AG04450 (cell line): Measurements from ENCODE around the gene PIGU. TPM values are rescaled to one million over a fixed set of nuclear protein-coding genes. Genes with fewer than 3 reads are reported as not detected.
A peak's percentile ranks its signal among the peaks of the same experiment; 100 is the strongest.
"Not testable (repeated sequence)": the region's sequence is repeated elsewhere in the genome, so short reads cannot be mapped to it uniquely, and the experiment has no call there.

Experiments
- CTCF ChIA-PET: fragments of 300-600, 350-600 bp; formaldehyde crosslinking; extraction: SDS; loops from one replicate; lab custom pipeline; 2022; ENCODE audit warnings: antibody characterized with exemption, inconsistent platforms; lab: Charles Lee
- POLR2A ChIA-PET: fragments of 350-600 bp; formaldehyde crosslinking; extraction: SDS; loops from one replicate; lab custom pipeline; 2021; ENCODE audit warnings: antibody characterized with exemption, inconsistent platforms; lab: Yijun Ruan, JAX
- DNase-seq: peaks from one replicate; pipeline ENCODE4 v3.0.0-alpha.2; 2011; ENCODE audit warnings: low read depth, low spot score
- H3K27ac ChIP-seq: one replicate; pipeline ENCODE4 v1.5.1; 2012; ENCODE audit warnings: low read depth, low read length, control low read depth
- H3K27me3 ChIP-seq: one replicate; pipeline ENCODE4 v1.6.0; 2012; ENCODE audit warnings: low read length; ENCODE audit not compliant: control insufficient read depth, insufficient read depth
- H3K4me3 ChIP-seq: 2 replicates; pipeline ENCODE4 v1.5.1; 2011; ENCODE audit warnings: mild to moderate bottlenecking, low read depth, low read length, control low read depth
- H3K9me3 ChIP-seq: 2 replicates; pipeline ENCODE4 v1.5.1; 2012; ENCODE audit warnings: low read length; ENCODE audit not compliant: control insufficient read depth, insufficient read depth
- polyA plus RNA-seq: library from polyadenylated mRNA; depleted of rRNA; stranded (reverse); fragments of >200 nt; gene quantifications from 2 replicates; pipeline ENCODE4 v1.2.3, GENCODE V29; 2011
- TF ChIP-seq, protein P1 (sequence below): IDR thresholded peaks from 2 replicates; pipeline ENCODE4 v1.5.1; 2011; ENCODE audit warnings: low read depth, low read length, control low read depth, inconsistent platforms

PIGU gene
- polyA plus RNA-seq, 1 experiment: 54.8 TPM

DNA sequence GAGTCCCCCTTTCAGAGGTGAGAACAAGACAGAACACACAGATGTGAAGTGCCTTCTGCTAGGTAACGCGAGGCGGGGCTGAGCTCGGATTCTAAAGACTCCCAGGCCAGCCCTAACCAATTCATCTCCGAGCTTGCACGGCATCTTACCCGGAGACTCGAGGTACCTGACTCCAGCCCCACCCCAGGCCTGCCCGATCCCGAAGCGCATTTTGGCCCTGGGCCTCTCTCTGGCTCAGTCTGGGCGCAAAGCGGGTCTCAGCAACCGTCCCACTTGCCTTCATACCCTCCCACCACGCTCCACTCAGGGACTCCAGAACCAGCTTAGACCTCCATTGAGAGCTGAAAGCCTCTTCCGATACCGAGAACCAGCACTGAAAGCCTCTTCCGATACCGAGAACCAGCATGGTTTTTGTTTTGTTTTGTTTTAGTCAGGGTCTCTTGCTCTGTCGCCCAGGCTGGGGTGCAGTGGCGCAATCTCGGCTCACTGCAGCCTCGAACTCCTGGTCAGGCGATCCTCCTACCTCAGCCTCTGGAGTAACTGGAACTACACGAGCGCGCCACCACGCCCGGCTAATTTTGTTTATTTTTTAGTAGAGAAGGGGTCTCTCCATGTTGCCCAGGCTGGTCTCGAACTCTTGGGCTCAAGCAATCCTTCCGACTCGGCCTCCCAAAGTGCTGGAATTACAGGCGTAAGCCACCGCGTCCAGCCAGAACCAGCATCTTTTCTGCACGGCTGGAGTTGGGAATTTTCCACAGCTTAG lies 161.2 kb downstream of the PIGU start:
- Histone ChIP-seq H3K9me3 (no peaks in the 10 kb centered on the region; the same call in 1 of the 2 replicates), H3K27me3 (no peaks in the 10 kb centered on the region), H3K27ac (peak overlapping the region; percentile 92), H3K4me3 (peak overlapping the region; percentile 82)
- TF ChIP-seq, protein P1, sequence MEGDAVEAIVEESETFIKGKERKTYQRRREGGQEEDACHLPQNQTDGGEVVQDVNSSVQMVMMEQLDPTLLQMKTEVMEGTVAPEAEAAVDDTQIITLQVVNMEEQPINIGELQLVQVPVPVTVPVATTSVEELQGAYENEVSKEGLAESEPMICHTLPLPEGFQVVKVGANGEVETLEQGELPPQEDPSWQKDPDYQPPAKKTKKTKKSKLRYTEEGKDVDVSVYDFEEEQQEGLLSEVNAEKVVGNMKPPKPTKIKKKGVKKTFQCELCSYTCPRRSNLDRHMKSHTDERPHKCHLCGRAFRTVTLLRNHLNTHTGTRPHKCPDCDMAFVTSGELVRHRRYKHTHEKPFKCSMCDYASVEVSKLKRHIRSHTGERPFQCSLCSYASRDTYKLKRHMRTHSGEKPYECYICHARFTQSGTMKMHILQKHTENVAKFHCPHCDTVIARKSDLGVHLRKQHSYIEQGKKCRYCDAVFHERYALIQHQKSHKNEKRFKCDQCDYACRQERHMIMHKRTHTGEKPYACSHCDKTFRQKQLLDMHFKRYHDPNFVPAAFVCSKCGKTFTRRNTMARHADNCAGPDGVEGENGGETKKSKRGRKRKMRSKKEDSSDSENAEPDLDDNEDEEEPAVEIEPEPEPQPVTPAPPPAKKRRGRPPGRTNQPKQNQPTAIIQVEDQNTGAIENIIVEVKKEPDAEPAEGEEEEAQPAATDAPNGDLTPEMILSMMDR: no peak
- DNase-seq: no peak
- CTCF ChIA-PET: interaction anchor here (1.6 to 3.9 kb wide), 2 partner anchors 203 to 254 kb away, joined by 4 to 38 read pairs; no protein-coding TSS in a partner anchor
- POLR2A ChIA-PET: interaction anchor here (0.8 to 2.4 kb wide), 5 partner anchors 10 to 203 kb away, joined by 3 to 18 read pairs (median 5); partner anchors contain the start of gene ITCH

DNA sequence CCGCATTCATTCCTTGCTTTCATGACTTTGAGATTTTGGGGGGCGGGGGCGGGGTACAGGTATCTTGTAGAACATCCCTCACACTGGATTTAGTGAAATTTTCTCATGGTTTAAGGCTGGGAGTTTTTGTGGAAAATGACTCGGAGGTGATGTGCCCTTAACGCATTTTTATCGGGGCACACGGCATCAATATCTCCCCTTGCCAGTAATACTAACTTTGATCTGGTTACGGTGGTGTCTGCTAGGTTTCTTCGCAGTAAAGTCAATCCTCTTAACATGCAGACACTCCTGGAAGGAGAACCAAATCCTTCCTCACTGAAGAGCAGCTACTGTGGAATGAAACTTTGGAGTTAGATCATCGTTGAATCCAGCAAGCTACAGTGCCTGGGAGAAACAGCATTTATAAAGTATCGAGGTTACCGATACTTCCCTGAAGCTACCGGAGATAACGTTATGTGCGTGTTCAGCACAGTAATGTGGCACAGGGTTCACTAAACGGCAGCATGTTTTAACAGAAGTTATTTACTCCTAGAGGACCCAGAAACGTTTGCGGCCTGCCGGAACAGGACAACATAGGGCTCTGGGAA lies 161.9 kb downstream of the PIGU start:
- Histone ChIP-seq H3K27me3 (no peaks in the 10 kb centered on the region), H3K4me3 (peak overlapping the region; percentile 82), H3K27ac (peak overlapping the region; percentile 92), H3K9me3 (no peaks in the 10 kb centered on the region; the same call in 1 of the 2 replicates)
- TF ChIP-seq, protein P1: no peak
- POLR2A ChIA-PET: interaction anchor here (1.2 to 2.4 kb wide), 2 partner anchors 10 to 16 kb away, joined by 5 to 18 read pairs; no protein-coding TSS in a partner anchor
- DNase-seq: no peak
- CTCF ChIA-PET: interaction anchor here (3.9 kb wide), 1 partner anchor 202 kb away, joined by 38 read pairs; no protein-coding TSS in a partner anchor

DNA sequence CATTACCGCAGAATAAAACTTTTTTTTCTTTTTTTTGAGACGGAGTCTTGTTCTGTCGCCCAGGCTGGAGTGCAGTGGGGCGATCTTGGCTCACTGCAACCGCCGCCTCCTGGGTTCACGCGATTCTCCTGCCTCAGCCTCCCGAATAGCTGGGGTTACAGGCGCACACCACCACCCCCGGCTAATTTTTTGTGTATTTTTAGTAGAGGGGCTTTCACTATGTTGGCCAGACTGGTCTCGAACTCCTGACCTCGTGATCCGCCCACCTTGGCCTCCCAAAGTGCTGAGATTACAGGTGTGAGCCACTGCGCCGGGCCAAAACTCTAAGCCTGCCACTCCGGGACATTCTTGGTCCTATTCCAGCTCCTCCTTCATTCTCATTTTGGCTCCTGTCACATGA lies 162.9 kb downstream of the PIGU start:
- H3K4me3 ChIP-seq, DNase-seq, H3K27me3 ChIP-seq, H3K9me3 ChIP-seq, H3K27ac ChIP-seq, CTCF ChIA-PET: not testable (repeated sequence)
- POLR2A ChIA-PET: interaction anchor here (0.6 kb wide), 1 partner anchor 196 kb away, joined by 4 read pairs; no protein-coding TSS in a partner anchor

DNA sequence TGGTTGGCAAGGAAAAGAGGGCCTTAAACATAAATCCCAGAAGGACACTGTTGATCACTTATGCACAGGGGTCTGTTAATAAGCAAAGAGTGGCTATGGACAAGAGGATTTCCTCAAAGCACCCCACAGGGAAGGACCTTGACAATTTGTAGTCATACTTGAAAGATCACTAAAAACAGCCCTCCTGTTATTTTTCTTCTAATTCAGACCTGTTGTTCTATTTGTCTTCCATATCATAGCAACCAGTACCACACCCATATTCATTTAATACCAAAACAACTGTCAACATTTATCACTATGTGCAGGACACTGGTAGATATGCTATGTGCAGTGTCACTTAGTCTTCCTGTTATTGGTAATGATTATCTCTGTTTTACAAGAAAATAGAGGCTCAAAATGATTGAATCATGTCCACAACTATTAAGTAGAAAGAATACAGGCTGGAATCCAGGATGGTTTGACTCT lies 163.9 kb downstream of the PIGU start:
- Histone ChIP-seq H3K27me3 (no peaks in the 10 kb centered on the region), H3K4me3 (no peak overlapping the region), H3K27ac (peak overlapping the region; percentile 3), H3K9me3 (no peaks in the 10 kb centered on the region; the same call in 1 of the 2 replicates)
- TF ChIP-seq, protein P1: no peak
- DNase-seq: no peak
- CTCF ChIA-PET: interaction anchor here (0.6 to 1.4 kb wide), 2 partner anchors 132 to 200 kb away, joined by 3 to 5 read pairs; no protein-coding TSS in a partner anchor
- POLR2A ChIA-PET: no interaction called here

DNA sequence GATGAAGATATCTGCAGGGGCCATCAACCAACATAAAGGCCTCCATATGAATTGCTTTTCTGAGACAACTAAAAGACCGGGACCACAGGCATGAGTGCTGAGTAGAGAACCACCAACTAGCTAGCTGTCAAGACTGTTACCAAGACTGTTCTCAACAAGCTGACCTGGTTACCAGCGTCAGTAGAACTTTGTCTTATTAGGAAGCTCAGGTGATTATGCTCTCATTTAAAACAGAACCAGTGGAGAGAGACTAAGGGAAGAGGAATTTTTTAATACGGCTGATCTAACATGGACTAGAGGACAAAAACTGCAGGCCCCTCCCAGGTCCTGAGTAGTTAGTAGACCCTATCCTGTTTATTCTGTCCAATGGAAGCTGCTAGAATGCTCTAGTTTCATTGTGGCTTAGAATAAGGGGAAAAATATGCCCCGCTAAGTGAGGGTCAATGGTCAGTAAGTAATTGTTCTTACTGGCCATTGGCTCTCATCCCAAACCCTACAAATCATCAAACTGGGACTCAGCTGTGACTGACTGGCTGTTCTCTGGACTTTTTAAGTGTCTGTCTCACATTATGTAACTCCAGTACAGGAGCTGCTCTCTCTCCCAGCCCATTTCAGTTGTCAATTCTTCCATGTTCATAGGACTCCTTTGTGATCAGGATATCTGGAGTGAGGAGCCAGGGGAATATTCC lies 164.5 kb downstream of the PIGU start:
- Histone ChIP-seq H3K27me3 (no peaks in the 10 kb centered on the region), H3K9me3 (no peaks in the 10 kb centered on the region; the same call in 1 of the 2 replicates), H3K27ac (peak overlapping the region; percentile 4), H3K4me3 (no peak overlapping the region)
- TF ChIP-seq, protein P1: no peak
- CTCF ChIA-PET: interaction anchor here (1.4 kb wide), 1 partner anchor 200 kb away, joined by 3 read pairs; no protein-coding TSS in a partner anchor
- DNase-seq: no peak
- POLR2A ChIA-PET: no interaction called here
